DMS 273 (cell line): ENCODE data around the gene C1QL2.
A peak's percentile ranks its signal among the peaks of the same experiment; 100 is the strongest.

Experiments used
- DNase-seq: peaks from one replicate; lab custom pipeline; 2025; ENCODE audit not compliant: unreplicated experiment; lab: John Stamatoyannopoulos, UW

Gene C1QL2

DNA sequence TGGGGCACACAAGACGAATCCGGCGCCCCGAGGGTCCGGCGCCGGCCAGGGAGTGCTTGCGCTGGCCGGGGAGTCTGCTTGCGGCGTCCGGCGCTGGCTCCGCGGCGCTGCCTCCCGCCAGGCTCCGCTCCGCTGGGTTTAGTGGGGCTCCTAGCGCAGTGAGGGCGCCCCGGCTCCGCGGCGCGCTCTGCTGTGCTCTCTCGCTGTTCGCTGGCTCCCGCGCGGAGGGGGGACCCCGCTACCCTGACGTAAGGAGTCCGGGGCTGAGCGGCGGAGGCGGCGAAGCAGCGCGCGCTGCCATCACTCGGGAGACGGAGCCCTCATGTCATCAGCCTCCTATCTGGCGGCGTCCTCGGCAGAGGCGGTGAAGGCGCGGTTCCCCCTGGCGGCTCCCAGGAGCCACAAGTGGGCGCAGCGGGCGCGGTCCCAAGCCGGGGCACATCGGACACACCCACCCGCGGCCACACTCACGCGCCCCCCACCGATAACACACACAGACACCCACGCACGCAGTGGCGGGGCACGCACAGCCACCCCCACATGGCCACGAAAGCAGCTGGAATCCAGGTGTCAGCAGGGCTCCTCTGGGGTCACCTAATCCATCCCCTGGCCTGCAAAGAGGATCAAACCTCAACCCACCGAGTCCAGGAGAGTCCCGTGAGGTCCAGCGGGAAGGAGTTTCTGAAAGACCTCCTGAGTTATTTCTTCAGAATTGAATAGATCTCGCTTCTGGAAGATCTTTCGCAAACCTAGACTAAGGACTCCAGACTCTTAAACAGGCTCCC is at the start of gene C1QL2:
Gene C1QL2, minus strand, starts transcription at position 189 of the 785 bp plus-strand sequence. CDS start 482 bp downstream, outside the sequence.
- DNase-seq = peak; percentile 73

DNA sequence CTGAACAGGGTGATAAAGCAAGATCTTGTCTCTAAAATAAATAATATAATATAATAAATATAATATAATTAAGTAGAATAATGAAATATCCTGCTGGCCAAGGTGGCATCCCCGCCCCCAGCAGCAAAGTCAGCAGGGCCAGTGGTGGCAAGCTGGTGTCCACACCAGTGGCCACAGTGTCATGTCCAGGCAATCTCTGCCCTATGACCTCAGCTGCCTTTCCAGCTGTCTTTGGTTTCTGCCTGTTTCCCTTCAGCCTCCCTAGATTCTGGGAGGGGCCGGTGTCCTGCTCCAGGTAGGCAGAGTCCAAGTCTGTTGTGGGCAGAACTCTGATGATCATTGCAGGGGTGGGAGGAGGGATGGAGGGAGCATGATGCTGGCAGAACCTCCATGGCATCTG is 48.9 kb upstream of the C1QL2 start:
- no peak for DNase-seq

- no peak for DNase-seq
Observed at GRCh38 chr2:119206201-119206600, 47.6 kb upstream of the C1QL2 start.

DNA sequence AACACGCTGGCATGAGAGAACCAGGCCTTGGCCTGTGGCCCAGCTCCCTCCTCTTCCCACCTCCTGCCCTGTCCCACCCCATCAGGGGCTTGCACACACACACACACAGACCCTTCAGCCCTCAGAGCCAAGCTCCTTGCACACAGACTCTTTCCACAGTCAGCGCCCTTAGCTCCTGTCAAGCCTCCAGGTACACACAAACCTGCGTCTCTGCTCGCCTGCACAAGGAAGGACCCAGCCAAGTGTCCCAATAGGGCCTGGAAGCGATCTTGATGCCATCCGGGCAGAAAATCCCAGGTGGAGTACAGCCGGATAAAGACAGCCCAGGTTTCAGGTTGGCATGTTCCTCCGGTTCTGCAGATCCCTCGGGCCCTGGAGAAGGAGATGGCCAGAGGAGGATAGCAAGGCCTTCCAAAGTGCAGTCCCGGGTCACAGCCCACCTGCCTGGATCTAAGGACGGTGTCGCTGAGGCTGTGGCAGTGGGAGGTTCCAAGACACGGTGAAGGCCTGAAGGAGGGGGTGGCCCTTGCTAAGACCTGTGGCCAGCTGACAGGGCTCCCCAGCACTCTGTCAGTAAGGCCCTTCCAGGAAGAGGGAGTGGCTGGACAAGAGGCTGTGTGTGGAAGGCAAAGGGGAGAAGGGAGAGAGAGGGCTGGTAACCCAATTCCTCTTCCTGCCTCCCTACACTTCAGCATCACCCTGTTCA is 46.6 kb upstream of the C1QL2 start:
- DNase-seq = no peak

- no peak for DNase-seq
Observed at GRCh38 chr2:119204525-119204924, 46.0 kb upstream of the C1QL2 start.

DNA sequence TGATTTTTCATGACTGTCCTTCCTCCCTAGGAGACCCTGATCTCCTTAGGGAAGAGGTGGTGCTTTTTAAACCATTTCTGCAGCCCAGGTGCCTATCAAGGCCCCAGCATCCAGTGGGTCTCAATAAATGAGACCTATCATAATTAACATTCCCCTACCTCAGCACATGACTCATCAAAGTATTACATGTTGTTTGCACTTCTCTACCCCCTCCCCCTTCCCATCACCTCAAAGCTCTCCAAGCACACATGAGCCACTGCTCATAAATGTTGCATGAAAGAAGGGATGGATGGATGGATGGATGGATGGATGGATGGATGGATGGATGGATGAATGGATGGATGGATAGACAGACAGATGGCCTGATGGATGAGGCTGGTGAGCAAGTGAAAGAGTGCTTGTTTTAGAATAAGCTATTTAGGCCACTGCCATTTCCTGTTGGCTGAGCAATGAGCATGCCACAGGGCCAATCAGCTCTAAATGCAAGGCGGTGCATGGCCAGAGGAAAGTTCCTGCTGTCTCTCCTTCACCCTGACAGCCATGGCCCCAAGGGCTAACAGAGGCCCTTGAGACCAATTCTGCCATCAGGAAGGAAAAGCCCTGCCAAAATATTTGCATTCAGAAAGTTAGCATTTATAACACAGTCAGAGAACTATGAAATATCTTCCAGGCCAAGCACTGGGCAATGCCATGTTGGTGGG is 44.2 kb upstream of the C1QL2 start:
- no peak for DNase-seq

DNA sequence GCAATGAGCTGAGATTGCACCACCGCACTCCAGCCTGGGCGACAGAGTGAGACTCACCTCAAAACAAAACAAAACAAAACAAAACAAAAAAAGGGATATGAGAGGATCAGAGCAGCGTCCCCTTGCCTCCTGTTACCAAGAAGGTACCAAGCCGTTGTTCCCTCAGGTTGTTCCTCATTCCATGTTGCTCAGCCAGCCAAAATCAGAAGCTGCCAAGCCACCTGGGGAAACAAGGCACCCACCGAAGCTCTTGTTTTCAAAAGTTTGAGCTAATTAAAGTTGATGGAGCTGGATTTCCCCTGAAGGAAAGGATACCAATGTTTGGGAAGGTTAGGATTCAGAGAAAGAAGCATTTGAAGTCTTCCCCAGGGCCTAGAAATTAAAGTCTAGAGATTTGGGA is 43.3 kb upstream of the C1QL2 start:
- DNase-seq = no peak

- DNase-seq = no peak
Observed at GRCh38 chr2:119198240-119198840, 39.8 kb upstream of the C1QL2 start.

DNA sequence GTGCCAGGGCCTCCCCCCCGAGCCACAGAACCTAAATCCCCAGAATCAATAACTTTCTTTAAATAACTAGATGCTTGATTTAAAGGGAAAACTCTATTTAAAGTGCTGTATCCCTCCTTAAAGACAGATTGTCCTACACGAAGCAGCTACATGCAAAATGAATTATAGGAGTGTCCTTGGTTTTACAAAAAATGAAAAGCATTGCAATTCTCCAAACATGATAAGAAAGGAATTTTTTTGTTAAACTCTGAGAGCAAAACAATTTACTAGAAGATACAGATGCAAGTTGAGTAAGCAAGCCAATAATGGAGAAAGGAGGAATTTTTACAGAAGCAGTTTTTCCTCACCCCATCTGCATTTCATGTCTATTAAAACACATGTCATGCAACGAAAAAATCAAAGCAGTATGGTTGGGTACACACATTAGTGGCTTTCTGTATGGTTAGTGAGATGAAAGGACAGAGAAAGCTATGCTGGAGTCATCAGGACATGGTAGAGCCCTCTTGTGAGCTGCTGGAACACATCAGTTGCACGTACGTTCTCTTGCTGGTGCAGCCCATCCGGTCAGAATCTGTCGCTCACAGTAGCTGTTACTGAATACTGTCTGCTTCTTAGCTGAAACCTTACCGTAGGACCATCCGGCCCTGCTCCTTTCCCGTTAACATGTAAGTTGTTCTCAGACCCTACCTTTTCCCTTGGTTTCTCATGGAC is 39.1 kb upstream of the C1QL2 start:
- no peak for DNase-seq

DNA sequence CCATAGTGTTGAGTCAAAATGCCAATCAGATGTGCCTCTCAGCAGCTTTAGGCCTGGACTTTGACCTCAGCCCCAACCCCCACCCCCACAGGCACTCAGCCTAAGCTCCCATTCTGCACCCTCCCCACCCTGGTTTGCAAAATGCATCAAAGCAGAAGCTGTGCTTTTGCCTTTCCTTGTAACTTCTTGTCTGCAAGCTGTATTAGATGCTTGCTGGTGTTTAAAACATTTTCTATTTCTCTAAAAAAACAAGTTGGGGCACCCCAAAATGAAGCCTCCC is 38.5 kb upstream of the C1QL2 start:
- no peak for DNase-seq

DNA sequence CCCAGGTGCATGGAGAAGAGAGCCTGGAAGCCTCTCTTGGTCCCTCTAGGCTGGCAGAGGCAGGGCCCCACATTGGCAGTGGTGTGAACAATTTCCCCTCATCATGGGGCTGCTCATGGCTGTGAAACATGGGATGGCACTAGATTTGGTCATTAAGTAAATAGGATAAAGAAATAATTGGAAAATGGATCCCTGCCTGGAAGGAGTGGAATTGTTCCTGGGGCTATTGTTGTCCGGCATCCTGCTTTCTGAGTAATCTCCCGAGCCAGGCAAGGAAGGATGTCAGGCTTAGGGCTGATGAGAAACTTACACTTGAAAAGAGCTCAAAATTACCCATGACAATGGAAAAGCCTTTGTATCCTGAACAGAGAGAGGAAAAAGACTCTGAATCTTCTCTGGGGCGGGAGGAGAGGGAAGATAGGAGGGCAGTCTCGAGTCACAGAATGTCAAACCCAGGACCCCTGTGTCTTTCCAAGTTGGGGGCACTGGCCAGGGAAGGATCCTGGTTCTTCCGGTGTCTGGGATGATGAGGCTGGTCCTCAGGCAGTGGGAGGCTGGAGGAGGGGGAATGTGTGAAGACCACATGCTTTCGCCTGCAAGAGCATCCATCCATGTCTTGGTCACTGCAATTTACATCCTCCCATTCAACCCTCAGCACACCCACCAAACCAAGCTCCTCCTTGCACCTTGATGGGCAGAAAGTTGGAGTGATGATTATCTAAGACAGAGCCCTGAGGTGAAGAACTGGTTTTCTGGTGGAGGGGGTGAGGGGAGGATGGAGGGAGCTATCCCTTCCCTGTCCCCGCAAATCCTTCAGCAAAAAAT is 38.0 kb upstream of the C1QL2 start:
- DNase-seq = no peak

DNA sequence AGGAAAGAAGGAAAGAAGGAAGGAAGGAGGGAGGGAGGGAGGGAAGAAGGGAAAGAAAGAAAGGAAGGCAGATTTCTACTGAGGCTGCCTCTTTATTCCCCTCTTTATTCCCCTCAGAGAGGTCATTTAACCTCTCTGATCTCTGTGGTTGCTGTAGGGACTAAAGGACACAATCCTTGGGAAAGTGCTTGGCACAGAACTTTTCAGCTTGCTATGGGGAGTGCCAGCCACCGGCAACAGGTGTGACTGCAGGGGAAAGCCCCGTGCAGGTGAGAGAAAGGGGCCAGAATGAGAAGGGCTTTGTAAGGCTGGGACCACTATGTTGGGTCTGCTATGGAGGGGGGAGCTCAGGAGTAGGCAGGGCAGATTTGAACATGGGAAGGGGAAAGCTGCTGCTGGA is 37.3 kb upstream of the C1QL2 start:
- DNase-seq = no peak

- no peak for DNase-seq
Observed at GRCh38 chr2:119195001-119195400, 36.5 kb upstream of the C1QL2 start.

DNA sequence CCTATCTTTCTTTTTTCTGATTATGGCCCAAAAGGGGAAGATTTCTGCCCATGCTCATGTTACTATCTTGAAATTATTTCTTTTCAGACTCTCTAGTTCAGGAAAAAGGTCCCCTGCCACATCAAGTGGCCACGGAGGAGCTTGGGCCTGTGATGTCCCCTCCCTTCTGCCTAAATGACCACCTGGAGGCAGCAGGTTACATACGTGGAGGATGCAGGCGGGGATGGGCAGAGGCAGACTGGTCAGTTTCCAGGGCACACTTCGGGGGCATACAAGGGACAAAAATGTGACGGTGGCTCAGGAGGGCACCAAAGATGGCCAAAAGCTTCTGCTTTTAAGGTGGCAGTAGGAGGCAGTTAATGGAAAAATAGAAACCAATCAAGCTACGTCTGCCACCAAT is 34.3 kb upstream of the C1QL2 start:
- no peak for DNase-seq

DNA sequence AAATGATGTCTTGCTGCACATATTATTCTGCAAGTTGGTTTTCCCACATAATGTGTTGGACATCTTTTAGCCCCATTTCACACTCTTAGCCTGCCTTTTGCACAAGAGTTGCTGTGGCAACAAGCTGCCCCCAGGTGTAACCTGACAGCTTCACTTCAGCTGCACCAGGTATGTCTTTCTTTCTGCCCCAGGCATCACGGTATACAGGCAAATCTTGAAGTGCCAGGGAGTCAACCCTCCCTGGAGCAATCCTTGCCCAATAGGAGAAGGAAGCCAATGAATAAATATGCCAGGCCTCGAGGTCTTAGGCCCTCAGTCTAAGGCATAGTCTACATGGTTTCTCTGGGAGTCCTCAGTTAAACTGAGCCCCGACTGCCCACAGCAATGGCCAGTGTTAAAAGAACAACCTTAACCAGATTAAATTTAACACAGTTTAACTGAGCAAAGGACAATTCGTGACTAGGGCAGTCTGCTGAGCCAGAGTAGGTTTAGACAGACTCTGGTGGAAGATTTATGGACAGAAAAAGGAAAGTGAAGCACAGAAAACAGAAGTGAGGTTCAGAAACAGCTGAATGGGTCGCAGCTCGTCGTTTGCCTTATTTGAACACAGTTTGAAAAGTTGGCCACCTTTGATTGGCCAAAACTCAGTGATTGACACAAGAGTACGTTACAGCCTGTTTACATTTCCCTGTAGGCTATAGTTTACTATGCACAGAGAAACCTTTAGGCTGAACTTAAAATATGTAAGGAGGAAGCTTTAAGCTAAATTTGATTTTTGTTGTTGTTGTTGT is 32.0 kb upstream of the C1QL2 start:
- no peak for DNase-seq

DNA sequence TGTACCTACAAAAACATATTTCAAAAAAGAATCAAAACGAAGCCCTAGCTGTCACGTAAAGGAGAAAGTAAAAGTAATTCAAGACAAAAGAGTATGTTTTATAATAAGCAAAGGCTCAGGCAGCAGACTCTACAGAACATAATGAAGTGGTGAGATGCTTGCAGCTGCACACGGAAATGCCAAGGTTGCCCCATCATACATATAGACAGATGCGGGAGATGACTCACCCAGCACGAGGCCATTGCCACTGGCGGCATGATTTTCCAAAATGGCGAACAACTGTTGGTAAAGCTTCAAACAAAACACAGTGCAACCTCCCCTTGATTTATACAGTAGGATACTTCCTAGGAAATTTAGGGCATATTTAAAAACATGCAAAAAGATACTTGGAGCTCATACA is 26.0 kb upstream of the C1QL2 start:
- peak; percentile 27 for DNase-seq

DNA sequence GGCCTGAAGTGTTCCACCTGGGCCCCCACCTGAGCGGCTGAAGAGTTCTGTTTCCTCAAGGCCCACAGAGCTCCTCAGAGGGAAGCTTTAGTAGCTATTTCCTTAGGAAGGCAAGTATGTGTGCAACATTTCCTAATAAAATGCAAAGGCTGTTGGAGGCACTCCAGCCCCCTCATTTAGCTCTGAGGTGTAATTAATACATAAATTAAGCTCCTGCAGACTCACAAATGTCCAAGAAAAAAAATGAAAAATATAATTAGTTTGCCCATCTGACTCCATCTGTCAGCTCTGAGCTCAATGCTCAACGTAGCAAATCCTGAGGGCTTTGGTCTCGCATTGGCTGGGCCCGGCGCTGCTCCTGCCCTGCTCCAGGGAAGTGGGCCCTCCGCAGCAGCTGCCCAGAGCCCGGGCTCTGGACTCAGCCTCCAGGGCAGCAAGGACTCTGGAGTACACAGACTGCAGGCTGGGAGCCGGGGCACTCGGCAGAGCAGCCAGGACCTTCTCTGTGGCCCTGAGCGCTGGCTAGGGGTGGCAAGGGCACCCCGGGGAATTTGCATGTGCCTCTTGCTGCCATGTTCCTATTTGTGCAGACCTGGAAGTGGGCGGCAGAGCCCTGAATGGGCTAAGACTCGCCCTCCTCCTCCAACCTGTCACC is 23.4 kb upstream of the C1QL2 start:
- peak; percentile 50 for DNase-seq

DNA sequence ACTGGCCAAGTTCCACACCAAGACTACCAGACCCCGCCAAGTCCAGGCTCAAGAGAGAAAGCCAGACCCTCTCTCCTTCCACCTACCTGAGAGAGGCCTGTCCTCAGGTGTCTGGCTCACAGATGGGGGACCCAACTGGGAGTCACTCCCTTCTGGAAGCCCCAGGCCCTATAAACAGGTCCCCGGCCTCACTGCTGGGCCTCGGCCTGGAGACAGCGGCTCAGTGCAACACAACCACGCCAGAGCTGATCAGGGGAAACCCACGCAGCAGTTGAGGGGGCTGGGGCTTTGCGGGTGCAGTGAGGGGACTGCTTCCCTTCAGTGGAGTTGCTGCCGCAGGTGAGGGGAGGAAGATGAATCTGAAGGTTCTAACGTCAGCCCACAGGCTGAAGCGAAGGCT is 22.8 kb upstream of the C1QL2 start:
- no peak for DNase-seq

GRCh38 chr2:119180892-119181291 is 22.3 kb upstream of the C1QL2 start:
- peak; percentile 29 for DNase-seq
